SH-SY5Y (cell line): ENCODE results near the gene RAD51B.

Experiments used
- GATA2 ChIP-seq: IDR thresholded peaks from 2 replicates; pipeline ENCODE4 v1.6.1; 2011; ENCODE audit warnings: mild to moderate bottlenecking, low read depth, low read length
- GATA3 ChIP-seq: IDR thresholded peaks from 2 replicates; pipeline ENCODE4 v1.6.1; 2011; ENCODE audit warnings: low read depth, mild to moderate bottlenecking, low read length, moderate library complexity

Gene RAD51B

DNA sequence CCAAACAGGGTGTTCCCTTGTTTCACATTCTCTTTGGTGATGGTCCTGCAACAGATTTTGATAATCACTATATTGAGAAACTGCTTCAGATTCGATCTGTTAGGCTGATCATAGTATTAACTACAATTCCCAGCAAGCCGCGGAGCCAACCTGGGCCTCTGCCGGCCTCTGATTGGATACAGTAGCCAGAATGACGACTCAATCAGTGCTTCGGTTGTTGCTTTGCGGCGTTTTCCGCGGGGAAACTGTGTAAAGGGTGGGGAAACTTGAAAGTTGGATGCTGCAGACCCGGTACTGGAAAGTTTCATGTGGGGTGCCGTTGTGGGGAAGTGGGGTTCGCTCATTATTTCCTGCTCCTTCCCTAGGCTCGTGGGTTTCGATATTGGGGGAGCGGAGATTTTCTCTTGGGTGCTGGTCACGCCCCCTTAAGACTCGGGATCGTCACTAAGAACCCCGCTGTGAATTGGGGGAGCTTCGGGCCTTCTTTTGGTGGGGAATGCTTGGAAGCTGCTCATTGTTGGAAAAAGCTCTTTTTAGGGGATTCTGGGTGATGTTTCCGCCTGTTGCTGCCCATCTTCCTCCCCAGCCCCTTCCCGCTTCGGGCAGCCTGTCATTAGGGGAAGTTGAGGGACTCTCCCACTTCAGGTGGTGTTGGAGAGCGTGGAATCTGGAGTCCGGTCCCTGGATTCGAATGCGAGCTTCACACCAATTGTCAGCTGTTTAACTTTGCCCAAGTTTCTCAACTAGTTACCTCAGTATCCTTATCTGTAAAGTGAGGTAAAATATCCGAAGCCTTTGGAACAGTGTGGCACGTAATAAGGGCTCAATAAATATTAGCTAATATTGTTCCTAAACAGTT lies at the start of gene RAD51B:
TSS of gene RAD51B (plus strand) at position 217 of the 859 bp plus-strand sequence.
- no peak for TF ChIP-seq GATA3
- no peak for TF ChIP-seq GATA2

DNA sequence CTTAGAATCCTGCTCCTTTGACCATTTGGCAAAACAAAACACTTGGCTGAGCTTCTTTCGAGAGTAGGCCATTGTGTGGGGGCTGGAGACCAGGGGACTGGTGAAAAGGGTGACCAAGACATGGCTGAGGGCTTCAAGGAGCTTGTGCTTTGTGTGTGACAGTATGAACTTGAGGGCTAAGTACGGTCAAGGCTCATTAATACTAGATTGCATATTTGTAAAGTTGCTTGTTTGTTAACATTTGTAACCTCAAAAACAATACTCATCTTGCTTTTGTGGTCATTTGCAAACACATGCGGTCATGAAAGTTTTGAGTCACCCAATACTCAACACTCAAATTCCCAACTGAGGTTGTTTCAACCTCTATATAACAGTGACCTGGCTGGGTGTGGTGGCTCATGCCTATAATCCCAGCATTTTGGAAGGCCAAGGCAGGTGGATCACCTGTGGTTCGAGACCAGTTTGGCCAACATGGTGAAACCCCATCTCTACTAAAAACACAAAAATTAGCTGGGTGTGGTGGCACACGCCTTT lies 45.7 kb upstream of the RAD51B start:
- TF ChIP-seq GATA3 (no peak), GATA2 (no peak)

DNA sequence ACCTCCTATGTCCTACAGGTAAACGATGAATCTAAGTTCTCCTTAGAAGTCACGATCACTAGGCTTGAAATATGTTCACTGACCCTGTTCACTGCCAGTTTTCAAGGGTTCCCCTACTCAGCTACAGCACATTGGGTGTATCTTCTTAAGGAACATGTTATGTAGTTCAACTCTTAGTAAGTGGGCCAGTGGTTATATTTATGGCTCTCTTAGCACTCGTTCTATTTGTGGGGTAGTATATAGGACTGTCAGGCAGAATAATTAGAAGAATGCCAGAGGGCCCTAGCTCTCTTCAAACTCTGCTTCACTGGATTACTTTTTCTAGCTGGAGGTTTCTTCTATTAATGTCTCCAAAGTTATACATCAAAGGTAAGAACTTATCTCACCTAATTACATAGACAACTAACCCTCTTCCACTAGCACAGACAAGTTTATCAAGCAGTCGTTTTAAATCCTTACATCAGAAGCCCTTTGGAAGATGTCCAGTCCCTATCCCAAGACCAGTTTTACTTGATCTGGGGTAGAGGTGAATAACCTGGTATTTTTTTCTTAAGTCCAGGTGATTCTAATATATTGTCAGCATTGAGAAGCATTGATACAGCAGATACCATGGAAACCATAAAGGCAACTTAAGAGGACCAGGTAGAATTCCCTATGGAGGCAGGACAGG lies 42.8 kb upstream of the RAD51B start:
- no peak for TF ChIP-seq GATA3
- TF ChIP-seq GATA2, result no peak

DNA sequence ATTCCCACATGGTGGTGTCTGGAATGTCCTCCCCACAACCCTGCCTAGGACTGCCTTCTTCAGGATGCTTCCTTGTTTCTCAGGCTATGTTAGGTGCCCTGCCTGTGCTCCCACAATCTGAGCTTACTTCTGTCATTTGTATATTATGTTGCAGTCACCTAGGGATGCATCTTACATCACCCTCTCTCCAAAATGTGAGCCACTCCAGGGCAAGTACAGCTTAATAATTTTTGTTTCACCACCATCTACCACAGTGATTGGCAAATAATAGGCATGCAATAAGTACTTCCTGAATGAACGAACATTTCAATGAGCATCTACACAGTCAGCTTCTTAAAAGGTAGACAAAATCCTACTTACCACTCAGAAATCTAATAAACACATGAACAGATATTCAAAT lies 40.8 kb upstream of the RAD51B start:
- TF ChIP-seq GATA3 (no peak), GATA2 (no peak)

GRCh38 chr14:67782090-67782489 lies 37.5 kb upstream of the RAD51B start:
- TF ChIP-seq GATA2 (no peak), GATA3 (no peak)

- TF ChIP-seq GATA2 (no peak), GATA3 (no peak)
Measured at GRCh38 chr14:67784244-67784823, 35.2 kb upstream of the RAD51B start.

GRCh38 chr14:67785270-67786109 lies 34.1 kb upstream of the RAD51B start:
- TF ChIP-seq GATA3 (no peak), GATA2 (no peak)

- TF ChIP-seq GATA2, result no peak
- no peak for TF ChIP-seq GATA3
Measured at GRCh38 chr14:67787673-67788072, 31.9 kb upstream of the RAD51B start.

- TF ChIP-seq GATA2 (no peak), GATA3 (no peak)
Measured at GRCh38 chr14:67798731-67799130, 20.8 kb upstream of the RAD51B start.

DNA sequence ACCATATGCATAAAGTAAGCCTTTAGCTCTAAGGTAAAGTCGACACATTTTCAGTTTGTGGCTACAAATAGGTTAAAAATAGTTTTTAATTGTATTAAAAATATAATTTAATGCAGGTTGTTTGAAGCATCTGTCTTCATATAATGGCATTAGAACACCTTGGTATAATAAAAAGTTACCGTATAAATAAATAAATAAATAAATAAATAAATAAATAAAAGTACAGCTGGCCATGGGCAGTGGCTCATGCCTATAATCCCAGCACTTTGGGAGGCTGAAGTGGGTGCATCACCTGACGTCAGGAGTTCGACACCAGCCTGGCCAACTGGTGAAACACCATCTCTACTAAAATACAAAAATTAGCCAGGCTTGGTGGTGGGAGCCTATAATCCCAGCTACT lies 18.8 kb upstream of the RAD51B start:
- TF ChIP-seq GATA2 (no peak), GATA3 (no peak)

- no peak for TF ChIP-seq GATA3
- no peak for TF ChIP-seq GATA2
Measured at GRCh38 chr14:67806246-67806645, 13.3 kb upstream of the RAD51B start.

DNA sequence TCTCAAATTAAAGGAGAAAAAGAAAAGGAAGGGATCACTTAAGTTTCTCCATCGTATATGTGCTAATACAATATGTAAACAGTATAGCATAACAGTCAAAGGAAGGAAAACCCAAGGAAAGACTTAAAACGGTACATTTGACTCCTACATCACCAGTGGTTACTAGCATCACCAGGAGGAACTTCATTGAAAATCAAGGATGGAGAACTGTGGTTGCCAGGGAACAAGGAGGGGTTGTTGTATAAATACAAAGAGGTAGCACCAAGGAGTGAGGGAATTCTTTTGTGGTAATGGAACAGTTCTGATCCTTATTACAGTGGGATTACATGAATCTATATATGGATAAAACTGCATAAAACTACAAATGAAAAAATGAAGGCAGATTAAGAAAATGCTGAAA lies 4.8 kb upstream of the RAD51B start:
- no peak for TF ChIP-seq GATA3
- TF ChIP-seq GATA2, result no peak

DNA sequence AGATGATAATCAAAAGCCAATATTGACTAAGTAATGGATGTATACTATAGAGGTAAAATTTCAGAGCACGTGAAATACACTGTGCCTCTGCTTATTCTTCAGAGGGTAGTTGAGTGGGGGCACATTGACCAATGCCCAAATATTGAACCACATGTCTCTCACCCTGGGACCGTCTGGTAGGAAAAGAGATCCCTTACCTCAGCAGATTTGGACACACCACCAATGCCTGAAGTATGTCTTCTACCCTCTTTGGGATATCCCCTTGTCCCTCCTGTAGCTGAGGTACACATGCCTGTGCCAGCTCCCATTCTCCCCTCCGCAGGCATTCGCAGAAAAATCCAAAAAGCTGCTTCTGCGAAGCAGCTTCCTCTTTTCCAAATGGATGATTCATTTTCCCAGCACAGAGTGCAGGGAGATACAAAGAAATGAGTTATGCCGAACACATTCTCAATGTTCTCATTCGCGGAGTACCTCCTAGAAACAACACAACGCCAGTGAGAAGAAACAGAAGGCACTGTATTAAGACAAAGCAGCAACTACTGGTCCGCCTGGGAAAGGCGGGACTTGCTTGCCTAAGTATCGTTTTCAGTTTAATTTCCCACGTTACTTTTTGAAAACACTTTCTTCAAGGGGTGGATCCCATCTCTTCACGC lies 3.9 kb upstream of the RAD51B start:
- TF ChIP-seq GATA2, result no peak
- no peak for TF ChIP-seq GATA3
